Ishikawa (cell line): ENCODE results near the gene AQP7.

Experiments
- CREB1 ChIP-seq: IDR thresholded peaks from 2 replicates; pipeline ENCODE4 v1.6.1; 2012; ENCODE audit warnings: low read depth
- EGR1 ChIP-seq: IDR thresholded peaks from 2 replicates; pipeline ENCODE4 v1.6.1; 2012
- YY1 ChIP-seq: IDR thresholded peaks from 2 replicates; pipeline ENCODE4 v1.6.1; 2012; ENCODE audit warnings: low read depth
- TF ChIP-seq, protein P1 (sequence below): IDR thresholded peaks from 2 replicates; pipeline ENCODE4 v1.6.1; 2012; ENCODE audit warnings: low read depth, mild to moderate bottlenecking

DNA sequence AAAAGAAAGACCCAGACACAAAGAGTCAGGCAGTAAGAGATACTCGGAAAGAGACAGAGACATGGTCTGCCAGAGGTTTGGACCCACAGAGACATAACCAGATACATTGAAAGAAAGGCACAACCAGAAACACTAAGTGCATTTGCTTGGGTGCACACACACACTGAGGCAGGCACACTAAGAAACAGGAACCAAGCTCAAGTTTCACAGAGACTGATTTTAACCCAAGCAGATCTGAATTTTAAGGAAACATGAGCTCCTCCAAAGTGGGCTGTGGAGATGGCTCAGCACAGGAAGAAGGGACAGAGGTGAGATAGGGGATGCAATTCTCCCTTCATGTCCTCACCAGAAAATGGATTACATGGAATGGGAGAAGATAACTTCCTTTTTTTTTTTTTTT lies 35.5 kb upstream of the AQP7 start:
- TF ChIP-seq YY1 = no peak
- TF ChIP-seq, protein P1, sequence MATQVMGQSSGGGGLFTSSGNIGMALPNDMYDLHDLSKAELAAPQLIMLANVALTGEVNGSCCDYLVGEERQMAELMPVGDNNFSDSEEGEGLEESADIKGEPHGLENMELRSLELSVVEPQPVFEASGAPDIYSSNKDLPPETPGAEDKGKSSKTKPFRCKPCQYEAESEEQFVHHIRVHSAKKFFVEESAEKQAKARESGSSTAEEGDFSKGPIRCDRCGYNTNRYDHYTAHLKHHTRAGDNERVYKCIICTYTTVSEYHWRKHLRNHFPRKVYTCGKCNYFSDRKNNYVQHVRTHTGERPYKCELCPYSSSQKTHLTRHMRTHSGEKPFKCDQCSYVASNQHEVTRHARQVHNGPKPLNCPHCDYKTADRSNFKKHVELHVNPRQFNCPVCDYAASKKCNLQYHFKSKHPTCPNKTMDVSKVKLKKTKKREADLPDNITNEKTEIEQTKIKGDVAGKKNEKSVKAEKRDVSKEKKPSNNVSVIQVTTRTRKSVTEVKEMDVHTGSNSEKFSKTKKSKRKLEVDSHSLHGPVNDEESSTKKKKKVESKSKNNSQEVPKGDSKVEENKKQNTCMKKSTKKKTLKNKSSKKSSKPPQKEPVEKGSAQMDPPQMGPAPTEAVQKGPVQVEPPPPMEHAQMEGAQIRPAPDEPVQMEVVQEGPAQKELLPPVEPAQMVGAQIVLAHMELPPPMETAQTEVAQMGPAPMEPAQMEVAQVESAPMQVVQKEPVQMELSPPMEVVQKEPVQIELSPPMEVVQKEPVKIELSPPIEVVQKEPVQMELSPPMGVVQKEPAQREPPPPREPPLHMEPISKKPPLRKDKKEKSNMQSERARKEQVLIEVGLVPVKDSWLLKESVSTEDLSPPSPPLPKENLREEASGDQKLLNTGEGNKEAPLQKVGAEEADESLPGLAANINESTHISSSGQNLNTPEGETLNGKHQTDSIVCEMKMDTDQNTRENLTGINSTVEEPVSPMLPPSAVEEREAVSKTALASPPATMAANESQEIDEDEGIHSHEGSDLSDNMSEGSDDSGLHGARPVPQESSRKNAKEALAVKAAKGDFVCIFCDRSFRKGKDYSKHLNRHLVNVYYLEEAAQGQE = no peak
- TF ChIP-seq CREB1 = no peak
- TF ChIP-seq EGR1 = no peak
